GM12873 (cell line): Measurements from ENCODE around the gene EIF4EBP2.

Experiments
- CTCF ChIP-seq: IDR thresholded peaks from 2 replicates; pipeline ENCODE4 v1.5.1; 2012; ENCODE audit warnings: low read depth, mild to moderate bottlenecking, moderate library complexity, low read length, control low read depth; ENCODE audit not compliant: insufficient read depth; ENCODE audit errors: missing control alignments

EIF4EBP2 gene

GRCh38 chr10:70381471-70382421 lies 22.2 kb upstream of the EIF4EBP2 start:
- no peak for TF ChIP-seq CTCF

GRCh38 chr10:70391654-70392053 lies 12.3 kb upstream of the EIF4EBP2 start:
- no peak for TF ChIP-seq CTCF

- TF ChIP-seq CTCF: no peak
These were observed 7.8 kb upstream of the EIF4EBP2 start for GRCh38 chr10:70396140-70396539.

- TF ChIP-seq CTCF: no peak
These were observed 4.8 kb upstream of the EIF4EBP2 start for GRCh38 chr10:70399177-70399576.

- no peak for TF ChIP-seq CTCF
These were observed 386 bp upstream of the EIF4EBP2 start for GRCh38 chr10:70403483-70404035.

- TF ChIP-seq CTCF: no peak
These were observed 767 bp downstream of the EIF4EBP2 start for GRCh38 chr10:70404787-70405036.

- no peak for TF ChIP-seq CTCF
These were observed 1.3 kb downstream of the EIF4EBP2 start for GRCh38 chr10:70405037-70405824.
